Measurements from ENCODE around the gene SLC16A7.

SLC16A7 gene

DNA sequence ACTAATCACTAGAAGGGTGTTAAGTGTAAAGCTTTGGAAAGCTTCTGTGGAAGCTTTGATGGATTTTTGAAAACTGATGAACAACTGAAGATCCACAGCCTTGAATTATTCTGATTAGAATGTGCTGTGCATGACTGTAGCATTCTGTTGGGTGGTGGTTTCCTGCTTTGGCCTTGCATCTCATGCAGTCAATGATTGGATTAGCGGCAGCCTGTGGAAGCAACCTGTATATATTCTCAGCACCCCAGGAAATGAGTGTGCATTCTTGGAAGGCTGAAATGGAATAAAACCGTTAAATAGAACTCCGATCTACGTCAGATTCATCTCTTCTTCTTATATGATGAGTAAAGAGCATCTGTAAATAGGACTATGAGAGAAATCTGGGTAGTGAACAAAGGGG, 120.2 kb downstream of the SLC16A7 start:
- no peak for TF ChIP-seq TAF1 (IDR thresholded peaks at IDR 0.05; ENCODE audit: borderline replicate concordance, low read depth, low read length)
- TF ChIP-seq POLR2AphosphoS5 (IDR thresholded peaks at IDR 0.05; ENCODE audit: low read depth, low read length): no peak
- TF ChIP-seq POLR2A (IDR thresholded peaks at IDR 0.05; ENCODE audit: low read depth, low read length): no peak
- FAIRE-seq (no peak), DNase-seq (ENCODE audit: insufficient read length) (no peak)

DNA sequence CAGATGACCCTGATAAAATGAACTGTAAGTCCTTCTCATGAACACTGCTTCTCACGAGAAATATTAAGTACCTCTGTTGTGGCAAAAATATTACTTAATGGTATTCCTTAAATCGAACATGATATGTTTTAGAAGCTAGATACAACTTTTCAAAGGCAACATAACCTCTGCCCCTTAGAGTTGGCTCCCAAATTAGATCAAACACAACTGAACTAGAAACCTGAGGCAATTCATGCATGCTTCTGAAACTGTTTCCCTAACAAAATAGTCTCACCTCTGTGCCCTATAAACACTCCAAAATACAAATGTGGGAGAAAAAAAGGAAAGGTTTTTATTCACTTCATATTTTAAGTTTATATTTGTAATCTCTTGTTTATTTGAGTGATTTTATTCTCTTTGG, 121.6 kb downstream of the SLC16A7 start:
- DNase-seq (ENCODE audit: insufficient read length): no peak
- no peak for FAIRE-seq
- TF ChIP-seq POLR2A (IDR thresholded peaks at IDR 0.05; ENCODE audit: low read depth, low read length): no peak
- TF ChIP-seq POLR2AphosphoS5 (IDR thresholded peaks at IDR 0.05; ENCODE audit: low read depth, low read length): no peak
- TF ChIP-seq TAF1 (IDR thresholded peaks at IDR 0.05; ENCODE audit: borderline replicate concordance, low read depth, low read length): no peak

DNA sequence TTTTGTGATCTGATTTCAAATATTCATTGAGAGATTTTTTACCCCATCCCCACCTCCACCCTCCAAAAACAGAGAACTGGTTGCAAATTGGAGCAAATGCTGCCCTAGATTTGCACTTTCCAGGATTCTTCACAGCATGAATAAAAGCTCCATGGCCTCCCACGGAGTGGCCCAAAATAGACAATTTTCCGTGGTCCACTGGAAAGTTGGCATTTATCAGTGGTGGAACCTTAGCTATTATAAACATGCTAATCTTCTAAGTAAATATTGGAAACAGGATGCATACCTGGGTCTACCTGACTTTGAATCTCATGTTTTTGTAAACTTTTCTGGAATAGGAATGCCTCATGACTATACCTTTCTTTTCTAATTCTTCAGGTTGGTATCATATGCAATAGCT, 123.9 kb downstream of the SLC16A7 start:
- TF ChIP-seq TAF1 (IDR thresholded peaks at IDR 0.05; ENCODE audit: borderline replicate concordance, low read depth, low read length) (no peak), POLR2A (IDR thresholded peaks at IDR 0.05; ENCODE audit: low read depth, low read length) (no peak), POLR2AphosphoS5 (IDR thresholded peaks at IDR 0.05; ENCODE audit: low read depth, low read length) (no peak)
- DNase-seq (ENCODE audit: insufficient read length): no peak
- no peak for FAIRE-seq

DNA sequence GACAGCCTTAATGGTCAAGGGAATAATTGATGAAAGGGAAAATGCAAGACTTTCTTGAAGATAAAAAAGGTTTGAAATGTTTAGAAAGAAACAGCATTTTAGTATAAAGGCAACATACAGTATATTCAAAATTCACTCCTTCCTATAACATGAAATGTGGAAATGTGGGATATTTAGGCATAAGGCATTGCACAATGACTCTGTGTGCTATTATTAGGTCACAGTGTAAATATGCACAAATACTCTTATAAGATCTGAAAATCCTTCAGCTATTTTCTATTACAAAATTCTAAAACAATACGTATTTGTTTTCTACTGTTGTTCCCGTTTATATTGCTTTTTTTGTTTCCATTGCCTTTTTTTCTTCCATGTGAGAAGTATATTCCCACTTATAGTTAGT, 127.7 kb downstream of the SLC16A7 start:
- TF ChIP-seq POLR2AphosphoS5 (IDR thresholded peaks at IDR 0.05; ENCODE audit: low read depth, low read length): no peak
- TF ChIP-seq POLR2A (IDR thresholded peaks at IDR 0.05; ENCODE audit: low read depth, low read length): no peak
- no peak for TF ChIP-seq TAF1 (IDR thresholded peaks at IDR 0.05; ENCODE audit: borderline replicate concordance, low read depth, low read length)
- no peak for FAIRE-seq
- no peak for DNase-seq (ENCODE audit: insufficient read length)

DNA sequence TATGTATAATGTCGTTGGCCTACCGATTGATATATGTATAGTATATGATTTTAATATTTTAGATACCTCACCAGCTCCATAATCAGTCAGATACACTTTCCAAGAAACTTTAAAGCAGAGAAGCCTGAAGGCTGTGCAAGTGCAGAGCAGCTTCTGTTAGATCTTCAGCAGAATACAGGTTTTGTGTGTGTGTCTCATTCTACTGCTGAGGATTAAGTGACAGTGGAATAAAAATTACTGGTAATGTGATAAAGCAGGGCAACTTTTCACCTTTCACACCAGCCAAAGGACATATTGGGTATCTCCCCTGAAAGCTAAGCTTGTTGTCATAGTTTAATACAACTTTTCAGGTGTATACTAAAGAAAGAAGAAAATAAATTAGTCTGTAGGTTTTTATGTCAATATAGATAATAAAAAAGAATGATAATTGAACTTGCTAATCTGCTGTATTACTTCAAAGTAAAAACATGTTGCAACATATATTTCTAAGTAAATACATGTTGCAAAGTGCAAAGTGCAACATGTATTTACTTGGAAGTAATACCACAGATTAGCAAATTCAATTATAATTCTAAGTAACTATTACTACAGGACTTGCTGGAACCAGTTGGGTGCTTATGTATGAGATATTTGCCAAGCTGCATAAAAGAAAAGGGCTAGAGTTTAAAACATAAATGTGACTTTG, 128.3 kb downstream of the SLC16A7 start:
- FAIRE-seq: no peak
- no peak for TF ChIP-seq POLR2AphosphoS5 (IDR thresholded peaks at IDR 0.05; ENCODE audit: low read depth, low read length)
- TF ChIP-seq TAF1 (IDR thresholded peaks at IDR 0.05; ENCODE audit: borderline replicate concordance, low read depth, low read length): no peak
- TF ChIP-seq POLR2A (IDR thresholded peaks at IDR 0.05; ENCODE audit: low read depth, low read length): no peak
- DNase-seq (ENCODE audit: insufficient read length): no peak

DNA sequence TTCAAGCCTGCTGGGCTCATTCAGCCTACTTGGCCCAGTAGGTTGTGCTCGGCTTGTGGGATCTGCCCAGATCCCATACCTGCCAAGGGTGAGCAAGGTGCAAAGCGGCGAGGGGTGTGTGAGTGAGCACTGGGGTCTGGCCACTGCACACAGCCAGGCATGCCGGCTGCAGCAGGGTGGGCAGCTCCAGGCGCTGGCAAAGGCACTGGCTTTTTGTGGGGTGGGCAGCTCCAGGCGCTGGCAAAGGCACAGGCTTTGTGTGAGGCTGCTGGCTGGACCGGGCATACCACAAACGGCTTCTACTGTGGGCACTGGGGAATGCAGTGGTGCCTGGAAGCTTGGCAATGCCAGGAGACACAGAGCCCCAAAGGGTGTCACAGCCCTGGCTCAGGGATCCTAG, 137.4 kb downstream of the SLC16A7 start:
- no peak for FAIRE-seq
- TF ChIP-seq POLR2AphosphoS5 (IDR thresholded peaks at IDR 0.05; ENCODE audit: low read depth, low read length) (no peak), TAF1 (IDR thresholded peaks at IDR 0.05; ENCODE audit: borderline replicate concordance, low read depth, low read length) (no peak), POLR2A (IDR thresholded peaks at IDR 0.05; ENCODE audit: low read depth, low read length) (no peak)

DNA sequence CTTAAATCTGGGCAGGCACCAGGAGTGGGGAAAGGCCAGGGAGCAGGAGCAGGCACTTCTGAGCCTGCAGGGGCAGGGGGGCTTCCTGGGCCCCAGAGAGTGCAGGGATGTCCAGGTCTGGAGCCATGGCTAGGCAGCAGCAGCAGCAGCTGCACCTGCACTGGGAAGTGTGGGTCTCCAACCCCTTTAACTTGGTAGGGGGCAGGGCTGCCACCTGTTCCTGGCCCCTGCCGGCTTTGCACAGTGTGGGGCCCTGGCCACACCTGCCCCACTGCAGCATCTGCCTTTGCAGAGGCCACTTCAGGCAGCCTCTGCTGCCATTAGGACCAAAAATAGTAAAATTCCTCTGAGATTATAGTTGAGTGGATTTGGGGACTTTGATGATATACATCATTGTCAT, 138.5 kb downstream of the SLC16A7 start:
- TF ChIP-seq POLR2AphosphoS5 (IDR thresholded peaks at IDR 0.05; ENCODE audit: low read depth, low read length) (no peak), POLR2A (IDR thresholded peaks at IDR 0.05; ENCODE audit: low read depth, low read length) (no peak), TAF1 (IDR thresholded peaks at IDR 0.05; ENCODE audit: borderline replicate concordance, low read depth, low read length) (no peak)
- no peak for FAIRE-seq
- DNase-seq (ENCODE audit: insufficient read length): no peak

More for the DNA sequence above, 137.4 kb downstream of the SLC16A7 start:
- no peak for DNase-seq (ENCODE audit: insufficient read length)

DNA sequence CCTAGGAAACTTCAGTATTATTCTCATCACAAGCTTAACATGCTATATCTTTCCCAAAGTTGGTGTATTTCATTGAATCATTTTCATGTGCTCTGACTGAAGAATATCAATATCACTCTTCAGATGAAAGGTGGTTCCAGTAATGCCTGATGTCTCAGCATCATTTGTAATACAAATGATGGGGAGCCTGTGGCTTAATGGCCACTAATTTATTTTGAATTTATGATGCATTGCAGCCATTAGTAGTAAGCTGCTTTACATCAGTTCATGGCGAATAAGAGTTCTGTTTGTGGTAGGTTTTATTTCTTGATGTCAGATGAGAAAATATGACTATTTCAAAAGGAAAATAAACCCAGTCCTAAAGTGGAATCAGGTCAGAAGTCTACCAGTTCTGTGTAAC, 139.4 kb downstream of the SLC16A7 start:
- DNase-seq (ENCODE audit: insufficient read length) (no peak), FAIRE-seq (no peak)
- TF ChIP-seq TAF1 (IDR thresholded peaks at IDR 0.05; ENCODE audit: borderline replicate concordance, low read depth, low read length) (no peak), POLR2A (IDR thresholded peaks at IDR 0.05; ENCODE audit: low read depth, low read length) (no peak), POLR2AphosphoS5 (IDR thresholded peaks at IDR 0.05; ENCODE audit: low read depth, low read length) (no peak)

DNA sequence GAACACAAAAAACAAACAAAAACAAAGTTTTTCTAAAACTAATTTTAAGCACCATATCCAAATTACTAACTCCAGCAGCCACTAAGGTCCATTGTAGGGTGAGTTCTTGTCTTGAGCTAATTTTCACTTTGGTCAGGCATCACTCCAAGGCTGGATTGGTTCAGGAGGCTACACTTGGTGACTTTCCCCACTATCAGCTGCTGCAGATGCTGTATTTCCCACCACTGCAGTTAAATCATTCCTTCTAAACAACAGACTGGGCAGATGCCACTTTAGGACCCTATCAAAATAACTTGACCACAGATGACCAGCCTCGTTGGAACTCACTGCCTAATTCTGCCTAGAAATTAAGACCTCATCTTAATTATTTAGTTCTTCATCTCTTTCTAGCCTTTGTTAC, 140.5 kb downstream of the SLC16A7 start:
- TF ChIP-seq POLR2AphosphoS5 (IDR thresholded peaks at IDR 0.05; ENCODE audit: low read depth, low read length): no peak
- no peak for TF ChIP-seq TAF1 (IDR thresholded peaks at IDR 0.05; ENCODE audit: borderline replicate concordance, low read depth, low read length)
- no peak for TF ChIP-seq POLR2A (IDR thresholded peaks at IDR 0.05; ENCODE audit: low read depth, low read length)
- FAIRE-seq (no peak), DNase-seq (ENCODE audit: insufficient read length) (no peak)

DNA sequence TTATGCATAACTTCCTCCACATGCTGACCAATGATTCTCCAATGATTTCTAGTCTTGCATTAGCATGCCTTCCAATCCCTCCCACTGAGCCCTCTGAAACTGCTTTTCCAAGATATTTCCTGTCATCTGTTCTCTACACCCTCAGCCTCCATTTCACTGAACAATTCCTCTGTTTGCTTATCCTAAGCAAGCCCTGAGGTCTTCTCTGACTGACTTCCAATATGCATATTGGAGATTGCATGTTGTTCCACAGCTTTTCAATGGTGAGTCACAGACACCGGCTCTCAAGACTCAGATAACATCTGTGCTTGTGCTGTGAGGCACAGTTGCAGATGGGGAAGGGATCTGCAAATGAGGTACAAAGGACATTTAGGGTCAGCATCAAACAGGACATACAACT, 141.0 kb downstream of the SLC16A7 start:
- TF ChIP-seq TAF1 (IDR thresholded peaks at IDR 0.05; ENCODE audit: borderline replicate concordance, low read depth, low read length) (no peak), POLR2AphosphoS5 (IDR thresholded peaks at IDR 0.05; ENCODE audit: low read depth, low read length) (no peak)
- no peak for FAIRE-seq
- no peak for DNase-seq (ENCODE audit: insufficient read length)

DNA sequence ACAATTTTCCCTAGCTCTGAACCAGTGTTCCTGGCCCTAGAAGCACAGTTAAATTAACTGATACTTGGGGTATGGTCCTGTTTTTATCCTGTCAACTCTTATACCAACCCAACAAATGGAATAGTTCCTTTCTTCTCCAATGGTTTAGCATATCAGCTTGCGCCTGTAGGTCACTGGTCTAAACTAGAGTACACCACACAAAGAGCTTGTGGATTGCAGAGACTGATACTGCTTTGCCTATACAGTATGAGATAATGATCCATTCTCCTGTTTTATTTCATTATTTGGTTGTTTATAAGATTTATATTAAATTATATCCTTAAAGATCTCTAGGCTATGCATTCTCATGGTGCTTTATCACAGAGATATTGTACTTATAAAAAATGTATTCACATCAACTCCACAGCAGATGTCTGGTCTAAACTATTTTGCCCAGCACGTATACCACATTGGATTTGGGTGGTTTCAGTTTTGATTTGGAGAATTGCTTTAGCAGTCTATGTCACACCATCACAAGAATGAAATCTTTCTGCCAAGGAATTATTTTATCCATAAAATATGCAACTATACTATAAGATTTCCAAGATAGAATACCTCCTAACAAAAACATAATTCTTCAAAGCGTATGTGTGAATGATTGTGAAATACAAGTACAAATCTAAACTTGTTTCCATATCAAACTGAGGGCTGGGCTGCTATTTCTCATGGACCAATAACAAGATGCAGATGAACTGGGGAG, 142.1 kb downstream of the SLC16A7 start:
- TF ChIP-seq TAF1 (IDR thresholded peaks at IDR 0.05; ENCODE audit: borderline replicate concordance, low read depth, low read length): no peak
- TF ChIP-seq POLR2A (IDR thresholded peaks at IDR 0.05; ENCODE audit: low read depth, low read length): no peak
- no peak for TF ChIP-seq POLR2AphosphoS5 (IDR thresholded peaks at IDR 0.05; ENCODE audit: low read depth, low read length)
- FAIRE-seq (no peak), DNase-seq (ENCODE audit: insufficient read length) (no peak)

DNA sequence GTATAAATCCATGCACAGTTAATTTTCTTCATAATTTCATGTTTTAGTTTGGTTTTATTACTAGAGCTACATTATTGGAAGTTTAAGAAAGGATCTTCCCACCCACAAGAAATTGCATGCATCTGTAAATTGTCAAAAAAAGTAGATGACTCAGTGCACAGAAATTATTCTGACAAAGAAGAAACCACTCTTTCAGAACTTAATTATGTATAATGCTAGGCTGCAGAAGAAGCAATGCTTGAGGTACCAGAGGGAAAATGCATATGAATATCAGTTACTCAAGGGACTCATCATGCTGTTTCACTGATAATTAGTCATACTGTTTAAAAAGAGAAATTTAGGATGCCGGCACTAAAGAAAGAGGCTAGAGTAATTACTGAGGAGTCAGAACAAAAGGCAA, 147.0 kb downstream of the SLC16A7 start:
- DNase-seq (ENCODE audit: insufficient read length): no peak
- TF ChIP-seq TAF1 (IDR thresholded peaks at IDR 0.05; ENCODE audit: borderline replicate concordance, low read depth, low read length) (no peak), POLR2AphosphoS5 (IDR thresholded peaks at IDR 0.05; ENCODE audit: low read depth, low read length) (no peak), POLR2A (IDR thresholded peaks at IDR 0.05; ENCODE audit: low read depth, low read length) (no peak)
- FAIRE-seq: no peak

Measured in GM12892 (cell line).